ENCODE results near the gene ADORA2A.
A peak's percentile ranks its signal among the peaks of the same experiment; 100 is the strongest.
"Not testable (repeated sequence)": the region's sequence is repeated elsewhere in the genome, so short reads cannot be mapped to it uniquely, and the experiment has no call there.

The ADORA2A gene

GRCh38 chr22:24455751-24456426 lies 28.5 kb downstream of the ADORA2A start:
- no peak for DNase-seq

GRCh38 chr22:24457894-24458420 lies 30.6 kb downstream of the ADORA2A start:
- DNase-seq: no peak

- no peak for DNase-seq
Observed at GRCh38 chr22:24459911-24460310, 32.5 kb downstream of the ADORA2A start.

- no peak for DNase-seq
Observed at GRCh38 chr22:24460418-24461089, 33.2 kb downstream of the ADORA2A start.

GRCh38 chr22:24463071-24463760 lies 35.8 kb downstream of the ADORA2A start:
- no peak for DNase-seq

GRCh38 chr22:24465566-24465965 lies 38.2 kb downstream of the ADORA2A start:
- DNase-seq: no peak

DNA sequence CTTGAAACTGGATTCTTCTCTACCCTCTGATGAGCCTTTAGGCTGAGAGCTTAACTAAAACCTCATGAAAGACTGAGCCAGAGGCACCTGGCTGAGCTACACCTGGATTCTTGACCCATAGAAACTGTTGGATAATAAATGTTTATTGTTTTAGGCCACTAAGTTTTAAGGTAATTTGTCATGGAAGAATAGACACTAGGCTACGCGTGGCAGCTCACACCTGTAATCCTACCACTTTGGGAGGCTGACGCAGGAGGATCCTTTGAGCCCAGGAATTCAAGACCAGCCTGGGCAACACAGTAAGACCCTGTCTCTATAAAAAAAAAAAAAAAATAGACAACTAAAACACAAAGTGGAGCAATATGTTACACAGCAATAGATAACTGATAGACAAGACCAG lies 38.6 kb downstream of the ADORA2A start:
- no peak for DNase-seq

- DNase-seq: no peak
Observed at GRCh38 chr22:24466716-24467328, 39.4 kb downstream of the ADORA2A start.

- DNase-seq: no peak
Observed at GRCh38 chr22:24467340-24467739, 39.9 kb downstream of the ADORA2A start.

DNA sequence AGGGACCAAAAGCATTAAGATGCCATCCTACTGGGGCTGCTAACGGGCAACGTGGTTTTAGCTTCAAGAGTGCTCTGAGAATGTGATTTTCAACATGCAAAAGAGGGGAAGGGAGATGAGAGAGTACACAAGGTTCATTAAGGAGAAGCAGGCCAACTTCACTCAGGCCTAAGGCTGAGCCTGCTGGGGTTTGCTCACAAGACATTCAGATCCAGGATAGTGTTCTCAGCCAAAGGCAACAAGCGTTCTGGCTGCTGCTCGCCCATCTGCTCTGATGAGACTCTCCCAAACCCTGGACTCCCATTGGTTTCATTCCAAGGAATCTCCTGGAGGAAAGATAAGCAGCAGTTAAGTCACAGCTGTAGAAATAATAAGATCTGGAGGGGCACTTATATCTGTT lies 44.2 kb downstream of the ADORA2A start:
- no peak for DNase-seq

- no peak for DNase-seq
Observed at GRCh38 chr22:24473284-24473683, 45.9 kb downstream of the ADORA2A start.

- DNase-seq: no peak
Observed at GRCh38 chr22:24474221-24474620, 46.8 kb downstream of the ADORA2A start.

DNA sequence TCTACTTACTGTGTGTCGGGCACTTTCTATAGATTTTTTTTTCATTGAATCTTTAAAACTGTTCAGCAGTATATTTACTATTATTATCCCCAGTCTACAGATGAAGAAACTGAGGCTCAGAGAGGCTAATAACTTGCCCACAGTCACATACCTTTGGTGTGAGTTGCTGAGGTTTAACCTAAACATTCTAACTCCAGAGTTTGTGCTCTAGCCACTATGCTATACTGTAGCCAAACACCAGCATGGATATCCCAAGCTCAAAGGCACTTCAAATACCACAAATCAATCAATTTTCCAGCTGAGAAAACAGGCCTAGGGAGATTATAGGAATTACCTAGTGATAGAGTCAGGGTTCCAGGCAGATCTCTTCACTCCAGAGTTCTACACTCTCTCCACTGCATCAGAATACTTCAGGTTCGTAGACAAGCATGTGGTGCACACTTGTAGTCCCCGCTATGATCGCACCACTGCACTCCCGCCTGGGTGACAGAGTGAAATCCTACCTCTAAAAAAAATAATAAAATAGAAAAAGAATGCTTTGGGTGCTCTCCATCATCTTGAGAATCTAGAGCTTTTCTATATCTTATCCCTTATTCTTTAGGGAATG lies 47.4 kb downstream of the ADORA2A start:
- DNase-seq: no peak

DNA sequence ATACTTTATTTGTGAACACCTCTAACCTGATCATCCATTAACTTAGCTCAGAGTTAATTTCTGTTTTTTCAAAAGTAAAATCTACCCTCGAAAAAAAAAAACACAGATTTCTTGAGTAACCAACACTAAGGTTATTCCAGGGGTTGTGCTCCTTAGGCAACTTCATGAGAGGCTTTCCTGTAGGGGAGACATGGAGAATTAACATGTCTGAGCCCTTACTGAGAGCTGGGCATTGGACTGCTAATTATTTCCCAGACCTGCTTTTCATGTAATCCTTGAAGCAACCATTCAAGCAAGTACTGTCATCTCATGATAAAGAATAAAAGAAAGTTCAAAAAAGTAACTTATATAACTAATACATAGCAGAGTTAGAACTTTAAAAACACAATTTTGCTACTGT lies 54.2 kb downstream of the ADORA2A start:
- no peak for DNase-seq

DNA sequence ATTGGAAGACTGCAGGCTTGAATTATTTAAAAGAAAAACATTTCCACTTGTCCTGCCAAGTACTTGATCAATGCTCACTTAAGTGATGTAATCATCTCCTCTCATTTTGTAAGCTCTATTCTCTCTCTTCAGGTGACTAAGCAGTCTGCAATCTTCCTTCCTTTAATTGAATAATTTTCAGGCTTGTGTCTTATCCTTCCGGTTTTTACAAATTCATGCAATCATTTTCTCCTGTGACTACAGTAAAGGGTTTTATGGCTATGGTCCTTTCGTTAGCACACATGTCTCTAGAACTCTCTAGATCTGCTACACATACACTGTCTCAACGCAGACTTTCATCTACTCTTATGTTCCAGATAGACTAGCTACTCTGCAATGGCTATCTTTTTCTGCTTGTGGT lies 55.2 kb downstream of the ADORA2A start:
- DNase-seq: no peak

DNA sequence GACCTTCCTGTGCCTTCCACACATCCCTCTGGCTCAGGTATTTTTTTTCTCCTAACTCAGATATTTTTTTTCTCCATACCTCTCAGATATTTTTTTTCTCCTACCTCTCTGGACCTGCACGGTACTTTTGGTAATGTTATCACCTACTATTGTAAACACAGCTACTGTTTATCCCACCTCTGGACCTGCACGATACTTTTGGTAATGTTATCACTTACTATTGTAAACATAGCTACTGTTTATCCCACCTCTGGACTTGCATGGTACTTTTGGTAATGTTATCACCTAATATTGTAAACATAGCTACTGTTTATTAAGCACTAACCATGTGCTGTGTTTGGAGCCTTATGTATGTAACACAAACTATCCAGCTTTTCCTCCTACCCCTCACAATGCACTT lies 55.6 kb downstream of the ADORA2A start:
- DNase-seq: no peak

- no peak for DNase-seq
Observed at GRCh38 chr22:24483976-24484545, 56.7 kb downstream of the ADORA2A start.

DNA sequence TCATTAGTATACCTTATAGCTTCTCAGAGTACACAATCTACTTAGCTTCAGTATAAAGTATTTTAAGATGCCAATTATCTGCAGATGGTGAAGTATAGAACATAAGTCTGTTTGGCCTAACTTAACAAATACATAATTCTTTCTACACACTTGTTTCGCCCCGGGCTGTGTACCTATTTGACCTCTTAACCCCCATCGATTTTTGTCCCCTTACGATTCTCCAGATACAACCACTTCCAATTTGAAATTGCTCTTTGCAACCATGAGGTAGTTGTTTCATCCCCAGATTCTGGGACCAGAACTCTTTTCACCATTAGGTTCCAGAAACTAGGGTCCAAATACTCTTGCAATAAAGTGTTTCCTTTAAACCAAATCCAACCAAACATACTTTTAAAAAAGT lies 57.8 kb downstream of the ADORA2A start:
- no peak for DNase-seq

DNA sequence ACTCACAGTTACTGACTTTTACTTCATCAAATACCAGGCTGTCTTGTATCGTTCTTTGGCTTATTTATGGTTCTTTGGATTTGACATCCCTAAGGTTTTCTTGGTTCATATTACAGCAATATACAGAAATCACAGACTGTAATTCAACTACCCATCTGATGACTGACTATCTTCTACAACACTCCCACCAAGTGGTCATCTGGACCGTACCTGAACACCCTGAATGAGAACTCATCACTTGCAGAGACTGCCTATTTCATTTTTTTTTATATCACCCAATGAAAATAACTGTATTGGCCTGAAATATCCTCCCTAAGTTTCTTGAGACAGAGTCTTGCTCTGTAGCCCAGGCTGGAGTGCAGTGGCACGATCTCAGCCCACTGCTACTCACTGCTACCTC lies 58.2 kb downstream of the ADORA2A start:
- no peak for DNase-seq

DNA sequence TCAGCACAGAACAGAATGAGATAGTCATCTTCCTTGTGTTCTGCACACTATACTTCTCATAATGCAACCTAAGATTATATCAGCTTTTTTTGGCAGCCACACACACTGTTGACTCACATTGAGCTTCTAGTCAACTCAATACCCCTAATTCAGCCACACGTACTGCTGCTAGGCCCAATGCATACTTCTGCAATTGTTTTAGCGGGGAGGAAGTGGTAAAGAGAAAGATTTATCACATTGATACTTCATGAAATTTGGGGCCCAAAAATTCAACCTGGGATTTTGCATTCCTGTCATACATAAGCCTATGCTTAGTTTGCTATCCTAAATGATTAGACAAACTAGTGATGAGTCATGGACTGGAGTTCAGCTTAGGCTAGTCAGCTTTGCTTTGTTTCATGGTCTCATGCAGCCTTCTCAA lies 59.1 kb downstream of the ADORA2A start:
- peak; percentile 42 for DNase-seq

GRCh38 chr22:24489011-24489410 lies 61.6 kb downstream of the ADORA2A start:
- no peak for DNase-seq

DNA sequence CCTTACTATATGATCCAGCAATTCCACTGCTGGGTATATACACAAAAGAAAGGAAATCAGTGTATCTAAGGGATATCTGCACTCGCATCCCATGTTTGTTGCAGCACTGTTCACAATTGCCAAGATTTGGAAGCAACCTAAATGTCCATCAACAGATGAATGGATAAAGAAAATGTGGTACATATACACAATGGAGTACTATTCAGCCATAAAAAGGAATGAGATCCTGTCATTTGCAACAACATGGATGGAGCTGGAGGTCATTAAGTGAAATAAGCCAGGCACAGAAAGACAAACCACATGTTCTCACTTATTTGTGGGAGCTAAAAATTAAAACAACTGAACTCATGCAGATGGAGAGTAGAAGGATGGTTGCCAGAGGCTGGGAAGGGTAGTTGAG lies 62.0 kb downstream of the ADORA2A start:
- DNase-seq: not testable (repeated sequence)
